Progenitor cell of endocrine pancreas (in vitro differentiated cells): Measurements from ENCODE around the gene ANXA7. TPM values are rescaled to one million over a fixed set of nuclear protein-coding genes. Genes with fewer than 3 reads are reported as not detected.
"Not testable (repeated sequence)": the region's sequence is repeated elsewhere in the genome, so short reads cannot be mapped to it uniquely, and the experiment has no call there.

Experiments
- DNase-seq: peaks from one replicate; pipeline ENCODE4 v3.0.0; 2021; ENCODE audit warnings: low spot score; ENCODE audit not compliant: unreplicated experiment
- H3K27ac Mint-ChIP-seq: 2 replicates; pipeline ENCODE4 v1.8.0; 2021; ENCODE audit warnings: mild to moderate bottlenecking, moderate library complexity, mixed read lengths
- H3K27me3 Mint-ChIP-seq: 2 replicates; pipeline ENCODE4 v1.8.0; 2021; ENCODE audit warnings: mixed read lengths
- H3K36me3 Mint-ChIP-seq: 2 replicates; pipeline ENCODE4 v1.8.0; 2022; ENCODE audit warnings: mixed read lengths; ENCODE audit not compliant: insufficient read depth
- H3K4me1 Mint-ChIP-seq: 2 replicates; pipeline ENCODE4 v1.8.0; 2021; ENCODE audit warnings: low read depth, mixed read lengths
- H3K4me3 Mint-ChIP-seq: 2 replicates; pipeline ENCODE4 v1.8.0; 2021; ENCODE audit warnings: low read depth, mild to moderate bottlenecking, moderate library complexity, mixed read lengths
- H3K9me3 Mint-ChIP-seq: 2 replicates; pipeline ENCODE4 v1.8.0; 2021; ENCODE audit warnings: low read depth, mixed read lengths
- total RNA-seq: library from RNA; stranded (reverse); gene quantifications from 2 replicates; pipeline ENCODE4 v1.2.1, GENCODE V29; 2021
- TF ChIP-seq, protein P1 (sequence below): fragments of 200-600 bp; sonication (generic); IDR thresholded peaks from one replicate; pipeline ENCODE4 v1.5.0; 2021; ENCODE audit warnings: antibody characterized with exemption, mild to moderate bottlenecking; ENCODE audit not compliant: unreplicated experiment

Gene ANXA7
- total RNA-seq, 1 donor from 2014 or later, result 58.9 TPM

DNA sequence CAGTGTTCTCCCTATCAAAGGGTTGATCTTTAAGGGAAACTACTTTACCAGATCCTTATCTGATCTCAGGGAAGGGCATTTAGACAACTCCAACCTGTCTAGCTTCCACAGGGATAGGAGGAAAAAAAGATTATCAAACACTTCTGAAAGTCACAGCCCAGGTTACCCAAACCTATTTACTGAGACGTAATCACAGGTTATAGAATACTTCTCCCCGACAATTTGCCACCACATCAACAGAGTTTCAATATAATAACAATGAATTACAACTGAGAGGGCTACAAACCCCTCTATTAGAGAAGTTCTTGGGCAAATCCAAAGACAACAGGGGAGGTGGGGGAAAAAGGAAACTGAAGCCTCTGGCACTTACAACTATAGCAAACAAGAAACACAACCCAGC, 81.5 kb downstream of the ANXA7 start:
- Mint-ChIP-seq H3K27me3 (peaks cover 4% of the 10 kb centered on the region), H3K4me3 (no peak overlapping the region), H3K36me3 (peaks cover 3% of the 10 kb centered on the region), H3K4me1 (no peaks in the 10 kb centered on the region), H3K9me3 (no peaks in the 10 kb centered on the region), H3K27ac (no peak overlapping the region)
- no peak for DNase-seq
- TF ChIP-seq, protein P1, sequence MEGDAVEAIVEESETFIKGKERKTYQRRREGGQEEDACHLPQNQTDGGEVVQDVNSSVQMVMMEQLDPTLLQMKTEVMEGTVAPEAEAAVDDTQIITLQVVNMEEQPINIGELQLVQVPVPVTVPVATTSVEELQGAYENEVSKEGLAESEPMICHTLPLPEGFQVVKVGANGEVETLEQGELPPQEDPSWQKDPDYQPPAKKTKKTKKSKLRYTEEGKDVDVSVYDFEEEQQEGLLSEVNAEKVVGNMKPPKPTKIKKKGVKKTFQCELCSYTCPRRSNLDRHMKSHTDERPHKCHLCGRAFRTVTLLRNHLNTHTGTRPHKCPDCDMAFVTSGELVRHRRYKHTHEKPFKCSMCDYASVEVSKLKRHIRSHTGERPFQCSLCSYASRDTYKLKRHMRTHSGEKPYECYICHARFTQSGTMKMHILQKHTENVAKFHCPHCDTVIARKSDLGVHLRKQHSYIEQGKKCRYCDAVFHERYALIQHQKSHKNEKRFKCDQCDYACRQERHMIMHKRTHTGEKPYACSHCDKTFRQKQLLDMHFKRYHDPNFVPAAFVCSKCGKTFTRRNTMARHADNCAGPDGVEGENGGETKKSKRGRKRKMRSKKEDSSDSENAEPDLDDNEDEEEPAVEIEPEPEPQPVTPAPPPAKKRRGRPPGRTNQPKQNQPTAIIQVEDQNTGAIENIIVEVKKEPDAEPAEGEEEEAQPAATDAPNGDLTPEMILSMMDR, result no peak

DNA sequence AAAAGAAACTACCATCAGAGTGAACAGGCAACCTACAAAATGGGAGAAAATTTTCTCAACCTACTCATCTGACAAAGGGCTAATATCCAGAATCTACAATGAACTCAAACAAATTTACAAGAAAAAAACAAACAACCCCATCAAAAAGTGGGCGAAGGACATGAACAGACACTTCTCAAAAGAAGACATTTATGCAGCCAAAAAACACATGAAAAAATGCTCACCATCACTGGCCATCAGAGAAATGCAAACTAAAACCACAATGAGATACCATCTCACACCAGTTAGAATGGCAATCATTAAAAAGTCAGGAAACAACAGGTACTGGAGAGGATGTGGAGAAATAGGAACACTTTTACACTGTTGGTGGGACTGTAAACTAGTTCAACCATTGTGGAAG, 85.3 kb downstream of the ANXA7 start:
- DNase-seq, H3K4me1 Mint-ChIP-seq, H3K4me3 Mint-ChIP-seq, H3K36me3 Mint-ChIP-seq, H3K9me3 Mint-ChIP-seq, H3K27me3 Mint-ChIP-seq, H3K27ac Mint-ChIP-seq: not testable (repeated sequence)

DNA sequence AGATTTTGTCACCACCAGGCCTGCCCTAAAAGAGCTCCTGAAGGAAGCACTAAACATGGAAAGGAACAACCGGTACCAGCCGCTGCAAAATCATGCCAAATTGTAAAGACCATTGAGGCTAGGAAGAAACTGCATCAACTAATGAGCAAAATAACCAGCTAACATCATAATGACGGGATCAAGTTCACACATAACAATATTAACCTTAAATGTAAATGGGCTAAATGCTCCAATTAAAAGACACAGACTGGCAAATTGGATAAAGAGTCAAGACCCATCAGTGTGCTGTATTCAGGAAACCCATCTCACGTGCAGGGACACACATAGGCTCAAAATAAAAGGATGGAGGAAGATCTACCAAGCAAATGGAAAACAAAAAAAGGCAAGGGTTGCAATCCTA, 88.6 kb downstream of the ANXA7 start:
- not testable (repeated sequence) for H3K27ac Mint-ChIP-seq

More for the DNA sequence above, 88.6 kb downstream of the ANXA7 start:
- not testable (repeated sequence) for H3K4me1 Mint-ChIP-seq, H3K4me3 Mint-ChIP-seq, DNase-seq, H3K27me3 Mint-ChIP-seq
- Mint-ChIP-seq H3K9me3 (peaks cover 13% of the 10 kb centered on the region), H3K36me3 (peaks cover 11% of the 10 kb centered on the region)

Other genes starting within 250 kb of the ANXA7 start
- gene ECD, start 246.1 kb downstream of the ANXA7 start, total RNA-seq, result 28.8 and 29.7 TPM in 2 replicates
- 35.3 and 35.9 TPM in 2 replicates for gene FAM149B1, start 245.9 kb downstream of the ANXA7 start, total RNA-seq
- 46.8 and 47.1 TPM in 2 replicates for gene DNAJC9, start 166.8 kb downstream of the ANXA7 start, total RNA-seq
- gene MRPS16, start 161.4 kb downstream of the ANXA7 start, total RNA-seq, result 84.7 and 86.3 TPM in 2 replicates
- gene CFAP70, start 55.2 kb downstream of the ANXA7 start, total RNA-seq, result 5.3 and 5.6 TPM in 2 replicates
- gene MSS51, start 19.5 kb upstream of the ANXA7 start, total RNA-seq, result 4.2 and 5.1 TPM in 2 replicates
- 49.6 and 56.4 TPM in 2 replicates for gene PPP3CB, start 82.0 kb upstream of the ANXA7 start, total RNA-seq
- 79.0 and 83.8 TPM in 2 replicates for gene USP54, start 177.3 kb upstream of the ANXA7 start, total RNA-seq
- 0.31 TPM in 1 of 2 replicates, not detected in the other for gene MYOZ1, start 227.4 kb upstream of the ANXA7 start, total RNA-seq
- 0.07 TPM in 1 of 2 replicates, not detected in the other for gene SYNPO2L, start 242.0 kb upstream of the ANXA7 start, total RNA-seq